GM18951 (cell line): Measurements from ENCODE around the gene USP6NL.

Experiments
- POLR2A ChIP-seq: IDR thresholded peaks from 4 replicates; pipeline ENCODE4 v1.6.1; 2011; ENCODE audit warnings: mild to moderate bottlenecking; ENCODE audit not compliant: insufficient read length, insufficient read depth; ENCODE audit errors: extremely low read depth
- in situ Hi-C: fragments of 300-500 bp; cut with MboI; formaldehyde crosslinking; loops from one replicate; pipeline ENCODE4 v1.12.0; 2022; ENCODE audit warnings: low sequenced_read_pairs, mixed read lengths, inconsistent platforms; ENCODE audit not compliant: unreplicated experiment

USP6NL gene

GRCh38 chr10:11573497-11573896 is 38.0 kb downstream of the USP6NL start:
- no peak for TF ChIP-seq POLR2A
- in situ Hi-C loops: no loop called here

GRCh38 chr10:11570751-11571150 is 40.7 kb downstream of the USP6NL start:
- no peak for TF ChIP-seq POLR2A
- in situ Hi-C loops: no loop called here

GRCh38 chr10:11569471-11569870 is 42.0 kb downstream of the USP6NL start:
- in situ Hi-C loops: no loop called here
- no peak for TF ChIP-seq POLR2A

GRCh38 chr10:11568578-11568977 is 42.9 kb downstream of the USP6NL start:
- TF ChIP-seq POLR2A: no peak
- in situ Hi-C loops: no loop called here

- in situ Hi-C loops: no loop called here
- no peak for TF ChIP-seq POLR2A
These were observed 46.7 kb downstream of the USP6NL start for GRCh38 chr10:11564741-11565140.

GRCh38 chr10:11563936-11564335 is 47.5 kb downstream of the USP6NL start:
- in situ Hi-C loops: no loop called here
- TF ChIP-seq POLR2A: no peak

GRCh38 chr10:11562888-11563287 is 48.6 kb downstream of the USP6NL start:
- in situ Hi-C loops: no loop called here

GRCh38 chr10:11560076-11560709 is 51.3 kb downstream of the USP6NL start:
- in situ Hi-C loops: no loop called here
- no peak for TF ChIP-seq POLR2A

More at GRCh38 chr10:11562888-11563287, 48.6 kb downstream of the USP6NL start:
- TF ChIP-seq POLR2A: no peak

GRCh38 chr10:11557967-11558366 is 53.5 kb downstream of the USP6NL start:
- in situ Hi-C loops: no loop called here
- no peak for TF ChIP-seq POLR2A

GRCh38 chr10:11557513-11557912 is 53.9 kb downstream of the USP6NL start:
- in situ Hi-C loops: no loop called here

GRCh38 chr10:11555556-11555955 is 55.9 kb downstream of the USP6NL start:
- TF ChIP-seq POLR2A: no peak
- in situ Hi-C loops: no loop called here

More at GRCh38 chr10:11557513-11557912, 53.9 kb downstream of the USP6NL start:
- no peak for TF ChIP-seq POLR2A

GRCh38 chr10:11553773-11554381 is 57.6 kb downstream of the USP6NL start:
- no peak for TF ChIP-seq POLR2A
- in situ Hi-C loops: no loop called here

- in situ Hi-C loops: no loop called here
- TF ChIP-seq POLR2A: no peak
These were observed 59.4 kb downstream of the USP6NL start for GRCh38 chr10:11551916-11552602.

GRCh38 chr10:11551104-11551503 is 60.3 kb downstream of the USP6NL start:
- no peak for TF ChIP-seq POLR2A

More at GRCh38 chr10:11551104-11551503, 60.3 kb downstream of the USP6NL start:
- in situ Hi-C loops: no loop called here
